OCI-LY1 (cell line): Measurements from ENCODE around the gene PRELP.

Source experiments
- H2AFZ ChIP-seq: fragments of 200-600 bp; sonication (generic), shearing (Covaris generic); 2 replicates; pipeline ENCODE4 v1.6.0; 2014; ENCODE audit warnings: antibody characterized with exemption, mild to moderate bottlenecking, low read length
- H3F3A ChIP-seq: fragments of 200-600 bp; sonication (generic), shearing (Covaris generic); 2 replicates; pipeline ENCODE4 v1.6.0; 2014; ENCODE audit warnings: mild to moderate bottlenecking, antibody characterized with exemption, low read length, moderate library complexity; ENCODE audit not compliant: insufficient read depth
- H3K27ac ChIP-seq: fragments of 200-600 bp; sonication (generic); 2 replicates; pipeline ENCODE4 v1.5.1; 2014; ENCODE audit warnings: low read length, mixed run types, mild to moderate bottlenecking, low read depth; ENCODE audit not compliant: poor library complexity, severe bottlenecking
- H3K27me3 ChIP-seq: fragments of 200-600 bp; sonication (generic); 2 replicates; pipeline ENCODE4 v1.6.0; 2014; ENCODE audit warnings: antibody characterized with exemption, mild to moderate bottlenecking, low read length, moderate library complexity; ENCODE audit not compliant: insufficient read depth
- H3K36me3 ChIP-seq: fragments of 200-600 bp; sonication (generic); 2 replicates; pipeline ENCODE4 v1.6.1; 2014; ENCODE audit warnings: mild to moderate bottlenecking, antibody characterized with exemption, low read length, moderate library complexity, mixed read lengths; ENCODE audit not compliant: insufficient read depth
- H3K4me1 ChIP-seq: fragments of 200-600 bp; sonication (generic); 2 replicates; pipeline ENCODE4 v1.5.1; 2014; ENCODE audit warnings: mild to moderate bottlenecking, low read length, moderate library complexity; ENCODE audit not compliant: insufficient read depth, severe bottlenecking
- H3K4me2 ChIP-seq: fragments of 200-600 bp; sonication (generic), shearing (Covaris generic); 2 replicates; pipeline ENCODE4 v1.6.1; 2014; ENCODE audit warnings: low read length
- H3K4me3 ChIP-seq: fragments of 200-600 bp; sonication (generic); 2 replicates; pipeline ENCODE4 v1.5.1; 2014; ENCODE audit warnings: low read length, low read depth, mild to moderate bottlenecking, mixed read lengths; ENCODE audit not compliant: poor library complexity, severe bottlenecking
- H3K79me2 ChIP-seq: fragments of 200-600 bp; shearing (Covaris generic); 2 replicates; pipeline ENCODE4 v1.6.1; 2016; ENCODE audit warnings: mixed run types, low read length, mixed read lengths; ENCODE audit not compliant: insufficient read depth
- H3K9ac ChIP-seq: fragments of 200-600 bp; sonication (generic), shearing (Covaris generic); 2 replicates; pipeline ENCODE4 v1.6.1; 2014; ENCODE audit warnings: mild to moderate bottlenecking, low read length, mixed read lengths
- H3K9me2 ChIP-seq: fragments of 200-600 bp; sonication (generic), shearing (Covaris generic); 2 replicates; pipeline ENCODE4 v1.6.1; 2014; ENCODE audit warnings: low read depth, mild to moderate bottlenecking, low read length, mixed read lengths
- H3K9me3 ChIP-seq: fragments of 200-600 bp; shearing (Covaris generic); 2 replicates; pipeline ENCODE4 v1.6.1; 2014; ENCODE audit warnings: low read length, mixed read lengths
- H4K20me1 ChIP-seq: fragments of 200-600 bp; sonication (generic), shearing (Covaris generic); 2 replicates; pipeline ENCODE4 v1.6.0; 2016; ENCODE audit warnings: mild to moderate bottlenecking, low read length; ENCODE audit not compliant: insufficient read depth
- CTCF ChIP-seq: fragments of 200-600 bp; sonication (generic), shearing (Covaris generic); IDR thresholded peaks from 2 replicates; pipeline ENCODE4 v1.5.1; 2017; ENCODE audit warnings: mild to moderate bottlenecking, antibody characterized with exemption, low read length, moderate library complexity, mixed read lengths
- EZH2 ChIP-seq: fragments of 200-600 bp; sonication (generic), shearing (Covaris generic); IDR thresholded peaks from 2 replicates; pipeline ENCODE4 v1.8.0; 2017; ENCODE audit warnings: borderline replicate concordance, mixed run types, mild to moderate bottlenecking, antibody characterized with exemption, low read length, moderate library complexity, mixed read lengths

PRELP gene

DNA sequence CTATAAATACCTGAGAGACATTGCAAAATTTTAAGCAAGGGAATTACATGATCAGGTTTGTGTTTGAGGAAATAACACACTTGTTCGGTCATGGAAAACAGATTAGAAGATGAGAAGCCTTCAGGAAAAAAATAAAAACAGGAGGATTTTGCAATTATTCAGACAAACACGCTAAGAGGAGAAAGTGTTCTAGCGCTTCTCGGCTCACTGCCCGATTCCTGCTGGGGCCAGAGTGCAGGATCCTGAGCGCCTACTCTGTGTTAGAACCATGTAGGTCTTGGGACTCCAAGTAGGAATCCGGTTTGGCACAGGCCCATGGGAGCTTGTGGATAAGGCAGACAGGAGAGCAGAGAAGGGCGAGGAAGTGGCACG, 8.1 kb upstream of the PRELP start:
- H3K27me3 ChIP-seq: no peaks in the 10 kb centered on the region
- no peak overlapping the region for H3K4me2 ChIP-seq
- TF ChIP-seq CTCF (no peak), EZH2 (no peak)
- H3K4me3 ChIP-seq: no peak overlapping the region
- no peak overlapping the region for H3K27ac ChIP-seq
- H3F3A ChIP-seq: no peaks in the 10 kb centered on the region
- peaks cover 60% of the 10 kb centered on the region for H3K4me1 ChIP-seq
- H4K20me1 ChIP-seq: no peaks in the 10 kb centered on the region
- no peak overlapping the region for H3K9ac ChIP-seq
- no peaks in the 10 kb centered on the region for H3K79me2 ChIP-seq
- no peaks in the 10 kb centered on the region for H3K36me3 ChIP-seq
- no peaks in the 10 kb centered on the region for H3K9me3 ChIP-seq
- H3K9me2 ChIP-seq: no peaks in the 10 kb centered on the region
- H2AFZ ChIP-seq: no peak overlapping the region

DNA sequence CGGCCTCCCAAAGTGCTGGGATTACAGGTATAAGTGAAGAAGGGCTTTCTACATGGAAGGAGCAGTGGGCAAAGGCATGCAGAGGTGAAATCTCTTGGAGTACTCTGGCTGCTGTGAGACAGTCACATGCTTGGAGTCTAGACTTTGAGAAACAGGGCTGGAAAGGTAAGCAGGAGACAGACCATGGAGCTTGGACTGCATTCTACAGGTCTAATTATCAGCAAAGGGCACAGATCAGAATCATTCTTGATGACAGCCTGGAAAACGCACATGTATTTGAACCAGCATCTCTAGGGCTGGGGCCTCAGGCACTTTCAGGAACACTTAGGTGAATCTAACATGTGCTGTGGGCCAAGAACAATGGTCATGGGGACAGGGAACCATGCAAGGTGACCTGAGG, 7.3 kb upstream of the PRELP start:
- no peaks in the 10 kb centered on the region for H3K9me2 ChIP-seq
- H3K9ac ChIP-seq: no peak overlapping the region
- H3K9me3 ChIP-seq: no peaks in the 10 kb centered on the region
- no peaks in the 10 kb centered on the region for H3K79me2 ChIP-seq
- no peaks in the 10 kb centered on the region for H3K27me3 ChIP-seq
- no peaks in the 10 kb centered on the region for H3K36me3 ChIP-seq
- TF ChIP-seq CTCF (no peak), EZH2 (no peak)
- H3K27ac ChIP-seq: peak overlapping the region; percentile 13
- H3K4me1 ChIP-seq: peaks cover 52% of the 10 kb centered on the region
- H3F3A ChIP-seq: no peaks in the 10 kb centered on the region
- H4K20me1 ChIP-seq: no peaks in the 10 kb centered on the region
- no peak overlapping the region for H2AFZ ChIP-seq
- no peak overlapping the region for H3K4me3 ChIP-seq
- no peak overlapping the region for H3K4me2 ChIP-seq

GRCh38 chr1:203470240-203470639, 5.4 kb upstream of the PRELP start:
- H4K20me1 ChIP-seq: no peaks in the 10 kb centered on the region
- H3K36me3 ChIP-seq: no peaks in the 10 kb centered on the region
- peaks cover 38% of the 10 kb centered on the region for H3K4me1 ChIP-seq
- no peak overlapping the region for H3K27ac ChIP-seq
- no peaks in the 10 kb centered on the region for H3F3A ChIP-seq
- no peaks in the 10 kb centered on the region for H3K27me3 ChIP-seq
- H3K9ac ChIP-seq: peak overlapping the region; percentile 20; the same call in 1 of the 2 replicates
- H3K79me2 ChIP-seq: no peaks in the 10 kb centered on the region
- no peak overlapping the region for H2AFZ ChIP-seq
- H3K4me2 ChIP-seq: peak overlapping the region; percentile 4; the same call in 1 of the 2 replicates
- TF ChIP-seq EZH2: no peak
- no peak for TF ChIP-seq CTCF
- H3K9me3 ChIP-seq: no peaks in the 10 kb centered on the region
- no peaks in the 10 kb centered on the region for H3K9me2 ChIP-seq
- H3K4me3 ChIP-seq: no peak overlapping the region
